Astrocyte of the spinal cord (primary cell): ENCODE measurements around the gene PLA2R1.
"Not testable (repeated sequence)": the region's sequence is repeated elsewhere in the genome, so short reads cannot be mapped to it uniquely, and the experiment has no call there.

Experiments
- DNase-seq: peaks from one replicate; pipeline ENCODE4 v3.0.0; 2011; ENCODE audit warnings: low read depth, low spot score
- H3K4me3 ChIP-seq: 2 replicates; pipeline ENCODE4 v1.5.1; 2011; ENCODE audit warnings: low read depth, mild to moderate bottlenecking, low read length, moderate library complexity
- CTCF ChIP-seq: IDR thresholded peaks from 2 replicates; pipeline ENCODE4 v1.5.1; 2012; ENCODE audit warnings: low read depth, mild to moderate bottlenecking, low read length, inconsistent platforms
- in situ Hi-C: cut with HindIII; loops from 2 replicates; pipeline ENCODE4 v1.10.0; 2017; ENCODE audit warnings: low sequenced_read_pairs

The PLA2R1 gene

GRCh38 chr2:159968279-159968900 is 94.0 kb downstream of the PLA2R1 start:
- in situ Hi-C loops: no loop called here
- no peak overlapping the region for H3K4me3 ChIP-seq
- peak; percentile 60 for TF ChIP-seq CTCF
- peak; percentile 28 for DNase-seq

DNA sequence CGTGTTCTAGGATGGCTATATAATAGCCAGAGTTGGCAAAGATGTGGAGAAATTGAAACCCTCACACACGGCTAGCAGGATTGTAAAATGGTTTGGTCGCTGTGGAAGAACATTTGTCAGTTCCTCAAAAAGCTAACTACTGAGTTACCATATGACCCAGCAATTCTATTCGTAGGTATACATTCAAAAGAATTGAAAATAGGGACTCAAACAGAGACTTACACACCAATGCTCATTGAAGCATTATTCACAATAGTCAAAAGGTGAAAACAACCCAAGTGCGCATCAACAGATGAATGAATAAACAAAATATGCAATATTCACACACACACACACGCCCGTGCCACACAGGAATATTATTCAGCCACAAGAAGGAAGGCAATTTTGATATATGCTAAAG is 98.7 kb downstream of the PLA2R1 start:
- no peak for TF ChIP-seq CTCF
- no peak for DNase-seq
- in situ Hi-C loops: no loop called here
- H3K4me3 ChIP-seq: no peak overlapping the region

DNA sequence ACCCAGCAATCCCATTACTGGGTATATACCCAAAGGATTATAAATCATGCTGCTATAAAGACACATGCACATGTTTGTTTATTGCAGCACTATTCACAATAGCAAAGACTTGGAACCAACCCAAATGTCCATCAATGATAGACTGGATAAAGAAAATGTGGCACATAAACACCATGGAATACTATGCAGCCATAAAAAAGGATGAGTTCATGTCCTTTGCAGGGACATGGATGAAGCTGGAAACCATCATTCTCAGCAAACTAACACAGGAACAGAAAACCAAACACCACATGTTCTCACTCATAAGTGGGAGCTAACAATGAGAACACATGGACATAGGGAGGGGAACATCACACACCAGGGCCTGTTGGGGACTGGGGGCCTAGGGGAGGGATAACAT is 99.9 kb downstream of the PLA2R1 start:
- in situ Hi-C loops, DNase-seq: not testable (repeated sequence)

GRCh38 chr2:159961451-159961850 is 101.0 kb downstream of the PLA2R1 start:
- no peak for TF ChIP-seq CTCF
- in situ Hi-C loops: no loop called here
- H3K4me3 ChIP-seq: no peak overlapping the region
- no peak for DNase-seq

More for the DNA sequence above, 99.9 kb downstream of the PLA2R1 start:
- not testable (repeated sequence) for H3K4me3 ChIP-seq

DNA sequence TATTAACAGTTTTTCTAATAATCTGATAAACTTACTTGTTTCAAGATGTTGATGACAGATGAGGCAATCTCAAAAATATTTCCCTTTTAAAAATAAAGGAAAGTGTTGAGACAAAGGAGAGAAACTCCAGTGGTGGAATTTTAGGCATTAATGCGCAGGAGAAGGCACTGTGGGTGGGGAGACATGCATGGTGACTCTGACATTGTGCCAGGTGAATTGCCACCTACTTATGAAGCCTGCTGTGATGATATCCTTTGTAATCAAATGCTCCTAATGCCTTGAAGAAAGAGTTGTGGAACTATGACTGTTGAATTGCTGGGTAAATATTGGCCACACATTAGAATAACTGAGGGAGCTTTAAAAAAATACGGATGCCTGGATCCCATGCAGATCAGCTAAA is 101.4 kb downstream of the PLA2R1 start:
- in situ Hi-C loops: no loop called here
- H3K4me3 ChIP-seq: no peak overlapping the region
- TF ChIP-seq CTCF: no peak
- DNase-seq: peak; percentile 22

- TF ChIP-seq CTCF: no peak
- in situ Hi-C loops: no loop called here
- no peak overlapping the region for H3K4me3 ChIP-seq
- DNase-seq: peak; percentile 78
Observed at GRCh38 chr2:159960414-159960813, 102.0 kb downstream of the PLA2R1 start.

- in situ Hi-C loops: no loop called here
- no peak for DNase-seq
- H3K4me3 ChIP-seq: no peak overlapping the region
- no peak for TF ChIP-seq CTCF
Observed at GRCh38 chr2:159959136-159959535, 103.3 kb downstream of the PLA2R1 start.
